Liver (tissue), 9 donors: ENCODE measurements around the gene ADAP1. TPM values are rescaled to one million over a fixed set of nuclear protein-coding genes. Genes with fewer than 3 reads are reported as not detected.

Experiments used
- DNase-seq: peaks from one replicate; pipeline ENCODE4 v3.0.0-alpha.2; 2017; ENCODE audit warnings: low spot score
- H3K27ac ChIP-seq, 2 donors: one replicate each; pipeline ENCODE4 v1.7.0; 2013; ENCODE audit warnings: inconsistent platforms in 2 of 2, low read length in 2 of 2, control low read depth in 1 of 2, low read depth in 1 of 2, mild to moderate bottlenecking in 1 of 2
- H3K27me3 ChIP-seq, 4 donors: one replicate each; pipeline versions ENCODE4 v1.6.1 to v1.7.0; 2013; ENCODE audit warnings: low read length in 3 of 4, inconsistent platforms in 1 of 4, mild to moderate bottlenecking in 1 of 4, moderate library complexity in 1 of 4; ENCODE audit not compliant: control insufficient read depth in 4 of 4, insufficient read depth in 4 of 4
- H3K36me3 ChIP-seq, 4 donors: one replicate each; pipeline versions ENCODE4 v1.6.1 to v1.7.0; 2013; ENCODE audit warnings: low read length in 3 of 4, mild to moderate bottlenecking in 3 of 4, low read depth in 1 of 4, moderate library complexity in 1 of 4; ENCODE audit not compliant: control insufficient read depth in 4 of 4, insufficient read depth in 3 of 4
- H3K4me1 ChIP-seq, 4 donors: one replicate each; pipeline versions ENCODE4 v1.6.1 to v1.7.0; 2013; ENCODE audit warnings: low read length in 3 of 4, mild to moderate bottlenecking in 3 of 4, moderate library complexity in 1 of 4; ENCODE audit not compliant: control insufficient read depth in 4 of 4, insufficient read depth in 4 of 4
- H3K4me3 ChIP-seq, 3 donors: one replicate each; pipeline versions ENCODE4 v1.6.1 to v1.7.0; 2013; ENCODE audit warnings: low read length in 3 of 3, control low read depth in 1 of 3, low read depth in 1 of 3, mild to moderate bottlenecking in 1 of 3
- H3K9ac ChIP-seq, 2 donors: one replicate each; pipeline ENCODE4 v1.7.0; 2013; ENCODE audit warnings: low read length in 2 of 2, mild to moderate bottlenecking in 2 of 2, moderate library complexity in 2 of 2, control low read depth in 1 of 2, low read depth in 1 of 2
- H3K9me3 ChIP-seq, 4 donors: one replicate each; pipeline versions ENCODE4 v1.6.1 to v1.7.0; 2013; ENCODE audit warnings: low read length in 3 of 4; ENCODE audit not compliant: control insufficient read depth in 4 of 4
- EGR1 ChIP-seq, 2 donors: IDR thresholded peaks; 2 replicates each; pipeline ENCODE4 v1.6.1; 2016 to 2018; ENCODE audit warnings: antibody characterized with exemption in 2 of 2, low read depth in 2 of 2
- FOXA1 ChIP-seq: IDR thresholded peaks from 2 replicates; pipeline ENCODE4 v1.6.1; 2016; ENCODE audit warnings: antibody characterized with exemption
- FOXA2 ChIP-seq: IDR thresholded peaks from 2 replicates; pipeline ENCODE4 v1.6.1; 2016; ENCODE audit warnings: antibody characterized with exemption
- GABPA ChIP-seq, 2 donors: IDR thresholded peaks in 1 of 2; conservative IDR thresholded peaks in 1 of 2; 2 replicates each; pipeline ENCODE4 v1.6.1; 2016; ENCODE audit warnings: antibody characterized with exemption in 2 of 2, mild to moderate bottlenecking in 1 of 2, moderate library complexity in 1 of 2
- HNF4A ChIP-seq, 2 donors: conservative IDR thresholded peaks; 2 replicates each; pipeline ENCODE4 v1.6.1; 2016; ENCODE audit warnings: antibody characterized with exemption in 2 of 2, mild to moderate bottlenecking in 2 of 2
- HNF4G ChIP-seq: IDR thresholded peaks from 2 replicates; pipeline ENCODE4 v1.6.1; 2016; ENCODE audit warnings: antibody characterized with exemption
- JUND ChIP-seq, 2 donors: IDR thresholded peaks; 2 replicates each; pipeline ENCODE4 v1.6.1; 2016; ENCODE audit warnings: antibody characterized with exemption in 2 of 2
- NR2F2 ChIP-seq: IDR thresholded peaks from 2 replicates; pipeline ENCODE4 v1.6.1; 2016; ENCODE audit warnings: antibody characterized with exemption
- RAD21 ChIP-seq, 2 donors: IDR thresholded peaks; 2 replicates each; pipeline ENCODE4 v1.6.1; 2016; ENCODE audit warnings: antibody characterized with exemption in 2 of 2, mild to moderate bottlenecking in 2 of 2
- RXRA ChIP-seq, 2 donors: IDR thresholded peaks; 2 replicates each; pipeline ENCODE4 v1.6.1; 2017 to 2018; ENCODE audit warnings: antibody characterized with exemption in 2 of 2, mild to moderate bottlenecking in 1 of 2
- SP1 ChIP-seq: IDR thresholded peaks from 2 replicates; pipeline ENCODE4 v1.6.1; 2018; ENCODE audit warnings: antibody characterized with exemption, mild to moderate bottlenecking
- TAF1 ChIP-seq: conservative IDR thresholded peaks from 2 replicates; pipeline ENCODE4 v1.6.1; 2016; ENCODE audit warnings: antibody characterized with exemption, mild to moderate bottlenecking
- YY1 ChIP-seq: IDR thresholded peaks from 2 replicates; pipeline ENCODE4 v1.6.1; 2016; ENCODE audit warnings: antibody characterized with exemption, mild to moderate bottlenecking
- WGBS: extraction: QIAGEN DNeasy Blood & Tissue Kit; methylation state at CpG from one replicate; pipeline ENCODE4 v1.1.7; 2013; 5-methylcytosine and 5-hydroxymethylcytosine counted together
- polyA plus RNA-seq, 2 donors: library from polyadenylated mRNA; stranded (reverse) in 1 of 2; unstranded in 1 of 2; fragments of 200-250 nt in 1 of 2; fragments of >200 nt in 1 of 2; fragmentation: Nextera tagmentation in 1 of 2; extraction: Ambion mirVana in 1 of 2; gene quantifications; one replicate each; pipeline versions ENCODE4 v1.2.1 to v1.2.3, GENCODE V29; 2013 to 2015
- total RNA-seq, 2 donors: library from RNA; depleted of rRNA; stranded (reverse); fragments of >200 nt; gene quantifications; one replicate each; pipeline ENCODE4 v1.2.3, GENCODE V29; 2014
- TF ChIP-seq, protein P1 (sequence below): IDR thresholded peaks from 2 replicates; pipeline ENCODE4 v1.6.1; 2016; ENCODE audit warnings: antibody characterized with exemption, mild to moderate bottlenecking
- TF ChIP-seq, protein P2 (sequence below): IDR thresholded peaks from 2 replicates; pipeline ENCODE4 v1.6.1; 2016; ENCODE audit warnings: antibody characterized with exemption
- TF ChIP-seq, protein P3 (sequence below): IDR thresholded peaks from 2 replicates; pipeline ENCODE4 v1.6.1; 2016; ENCODE audit warnings: antibody characterized with exemption
- TF ChIP-seq, protein P4 (sequence below): IDR thresholded peaks from 2 replicates; pipeline ENCODE4 v1.6.1; 2016; ENCODE audit warnings: antibody characterized with exemption
- TF ChIP-seq, protein P5 (sequence below): fragments of 150-350 bp; IDR thresholded peaks from 2 replicates; pipeline ENCODE4 v1.5.1; 2017; ENCODE audit warnings: improper control_type of control experiment, low read depth, low read length; ENCODE audit not compliant: missing input control
- donor health status: healthy.
- donor health status: healthy.
- donor health status: healthy.
- donor health status: healthy.
- donor health status: healthy.

ADAP1 gene
- total and polyA plus RNA-seq, 4 donors, result 0.46 to 3.7 (median 2.7) TPM

DNA sequence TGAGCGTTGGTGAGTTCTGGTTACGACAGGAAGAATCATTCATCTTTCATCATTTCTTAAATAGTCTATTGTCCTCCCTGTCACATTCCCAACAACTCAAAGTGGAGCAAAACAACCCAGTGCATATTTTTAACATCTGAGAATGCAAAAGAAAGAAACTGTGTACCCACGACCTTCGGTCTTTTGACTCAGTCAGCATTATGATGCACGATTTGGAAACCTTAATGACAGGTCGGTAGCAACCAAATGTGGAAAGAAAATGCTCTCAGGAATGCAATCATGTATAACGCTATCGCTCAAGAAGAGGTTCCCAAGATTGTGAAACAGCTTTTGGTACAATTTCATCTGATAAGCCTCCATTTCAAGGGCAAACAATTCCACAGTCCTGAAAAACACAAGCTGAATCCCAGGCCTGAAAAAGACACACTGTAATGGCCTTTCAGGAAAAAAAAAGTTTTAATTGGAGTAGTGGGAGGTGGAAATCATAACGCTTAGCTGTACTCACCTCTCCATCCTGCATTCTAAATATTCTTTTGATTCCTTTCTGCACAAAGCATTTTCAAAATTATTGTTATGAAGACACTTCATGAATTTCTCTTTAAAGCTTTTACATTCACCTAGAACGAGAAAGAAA, 18.3 kb upstream of the ADAP1 start (continued):
- TF ChIP-seq, protein P1, sequence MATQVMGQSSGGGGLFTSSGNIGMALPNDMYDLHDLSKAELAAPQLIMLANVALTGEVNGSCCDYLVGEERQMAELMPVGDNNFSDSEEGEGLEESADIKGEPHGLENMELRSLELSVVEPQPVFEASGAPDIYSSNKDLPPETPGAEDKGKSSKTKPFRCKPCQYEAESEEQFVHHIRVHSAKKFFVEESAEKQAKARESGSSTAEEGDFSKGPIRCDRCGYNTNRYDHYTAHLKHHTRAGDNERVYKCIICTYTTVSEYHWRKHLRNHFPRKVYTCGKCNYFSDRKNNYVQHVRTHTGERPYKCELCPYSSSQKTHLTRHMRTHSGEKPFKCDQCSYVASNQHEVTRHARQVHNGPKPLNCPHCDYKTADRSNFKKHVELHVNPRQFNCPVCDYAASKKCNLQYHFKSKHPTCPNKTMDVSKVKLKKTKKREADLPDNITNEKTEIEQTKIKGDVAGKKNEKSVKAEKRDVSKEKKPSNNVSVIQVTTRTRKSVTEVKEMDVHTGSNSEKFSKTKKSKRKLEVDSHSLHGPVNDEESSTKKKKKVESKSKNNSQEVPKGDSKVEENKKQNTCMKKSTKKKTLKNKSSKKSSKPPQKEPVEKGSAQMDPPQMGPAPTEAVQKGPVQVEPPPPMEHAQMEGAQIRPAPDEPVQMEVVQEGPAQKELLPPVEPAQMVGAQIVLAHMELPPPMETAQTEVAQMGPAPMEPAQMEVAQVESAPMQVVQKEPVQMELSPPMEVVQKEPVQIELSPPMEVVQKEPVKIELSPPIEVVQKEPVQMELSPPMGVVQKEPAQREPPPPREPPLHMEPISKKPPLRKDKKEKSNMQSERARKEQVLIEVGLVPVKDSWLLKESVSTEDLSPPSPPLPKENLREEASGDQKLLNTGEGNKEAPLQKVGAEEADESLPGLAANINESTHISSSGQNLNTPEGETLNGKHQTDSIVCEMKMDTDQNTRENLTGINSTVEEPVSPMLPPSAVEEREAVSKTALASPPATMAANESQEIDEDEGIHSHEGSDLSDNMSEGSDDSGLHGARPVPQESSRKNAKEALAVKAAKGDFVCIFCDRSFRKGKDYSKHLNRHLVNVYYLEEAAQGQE, result no peak
- TF ChIP-seq HNF4A (conservative IDR thresholded peaks at IDR 0.05), result no peak

DNA sequence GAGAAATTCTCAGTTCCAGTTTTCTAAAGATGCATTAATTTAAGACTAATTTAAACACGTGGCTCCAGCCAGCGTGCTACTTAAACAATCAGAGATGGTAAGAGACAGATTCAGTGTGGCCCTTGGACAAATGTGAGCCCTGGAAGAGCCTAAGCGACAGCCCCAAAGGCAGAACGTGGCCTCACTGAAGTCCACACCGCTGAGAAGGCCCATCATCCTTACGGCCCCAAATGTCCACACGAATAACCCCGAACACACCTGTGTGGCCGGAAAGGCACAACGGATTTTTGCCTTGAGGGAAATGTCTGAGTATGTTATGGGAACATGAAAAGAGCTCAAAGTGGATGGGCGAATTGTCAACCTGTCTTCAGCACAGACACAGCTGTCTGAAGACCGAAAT, 17.6 kb upstream of the ADAP1 start:
- TF ChIP-seq GABPA (IDR thresholded peaks at IDR 0.05 in 1 of 2, conservative IDR thresholded peaks at IDR 0.05 in 1 of 2), result no peak
- TF ChIP-seq RXRA (IDR thresholded peaks at IDR 0.05), result no peak
- no peak for TF ChIP-seq HNF4A (conservative IDR thresholded peaks at IDR 0.05)
- TF ChIP-seq, protein P2, sequence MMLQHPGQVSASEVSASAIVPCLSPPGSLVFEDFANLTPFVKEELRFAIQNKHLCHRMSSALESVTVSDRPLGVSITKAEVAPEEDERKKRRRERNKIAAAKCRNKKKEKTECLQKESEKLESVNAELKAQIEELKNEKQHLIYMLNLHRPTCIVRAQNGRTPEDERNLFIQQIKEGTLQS, result no peak
- no peak for TF ChIP-seq FOXA1
- no peak for TF ChIP-seq SP1
- Histone ChIP-seq H3K9me3 (no peaks in the 10 kb centered on the region), H3K27ac (no peak overlapping the region), H3K4me1 (peaks cover 7 to 38% (median 14%) of the 10 kb centered on the region in 4 donors), H3K9ac (no peak overlapping the region), H3K27me3 (no peaks in the 10 kb centered on the region), H3K36me3 (peaks cover 16 to 37% (median 26%) of the 10 kb centered on the region in 4 donors), H3K4me3 (no peak overlapping the region)
- no peak for DNase-seq
- WGBS, result 93% methylated on average over 12 of the region's 12 CpGs

DNA sequence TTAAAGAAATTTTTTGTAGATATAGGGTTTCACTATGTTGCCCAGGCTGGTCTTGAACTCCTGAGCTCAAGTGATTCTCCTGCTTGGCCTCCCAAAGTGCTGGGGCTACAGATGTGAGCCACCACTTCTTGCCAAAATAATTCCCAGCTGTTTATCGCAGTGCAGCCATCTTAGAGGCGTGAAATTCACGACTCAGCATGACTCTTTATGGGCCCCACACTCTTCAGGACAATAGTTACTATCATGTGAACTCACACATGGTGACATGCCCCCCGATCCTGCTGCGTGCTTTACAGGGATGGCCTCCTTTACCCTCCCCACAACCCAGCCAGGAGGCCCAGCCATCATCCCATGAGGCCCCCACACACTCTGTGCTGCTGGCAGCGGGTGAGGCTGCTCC, 16.3 kb upstream of the ADAP1 start:
- DNase-seq, result no peak
- Histone ChIP-seq H3K27ac (no peak overlapping the region), H3K4me1 (peaks cover 6 to 28% (median 13%) of the 10 kb centered on the region in 4 donors), H3K27me3 (no peaks in the 10 kb centered on the region), H3K4me3 (no peak overlapping the region), H3K9me3 (no peaks in the 10 kb centered on the region), H3K36me3 (peaks cover 16 to 41% (median 28%) of the 10 kb centered on the region in 4 donors), H3K9ac (no peak overlapping the region)
- WGBS, result 93% methylated on average over 6 of the region's 6 CpGs
- TF ChIP-seq YY1, result no peak
- no peak for TF ChIP-seq FOXA1
- no peak for TF ChIP-seq JUND (IDR thresholded peaks at IDR 0.05)
- TF ChIP-seq, protein P1, result no peak
- TF ChIP-seq, protein P3, sequence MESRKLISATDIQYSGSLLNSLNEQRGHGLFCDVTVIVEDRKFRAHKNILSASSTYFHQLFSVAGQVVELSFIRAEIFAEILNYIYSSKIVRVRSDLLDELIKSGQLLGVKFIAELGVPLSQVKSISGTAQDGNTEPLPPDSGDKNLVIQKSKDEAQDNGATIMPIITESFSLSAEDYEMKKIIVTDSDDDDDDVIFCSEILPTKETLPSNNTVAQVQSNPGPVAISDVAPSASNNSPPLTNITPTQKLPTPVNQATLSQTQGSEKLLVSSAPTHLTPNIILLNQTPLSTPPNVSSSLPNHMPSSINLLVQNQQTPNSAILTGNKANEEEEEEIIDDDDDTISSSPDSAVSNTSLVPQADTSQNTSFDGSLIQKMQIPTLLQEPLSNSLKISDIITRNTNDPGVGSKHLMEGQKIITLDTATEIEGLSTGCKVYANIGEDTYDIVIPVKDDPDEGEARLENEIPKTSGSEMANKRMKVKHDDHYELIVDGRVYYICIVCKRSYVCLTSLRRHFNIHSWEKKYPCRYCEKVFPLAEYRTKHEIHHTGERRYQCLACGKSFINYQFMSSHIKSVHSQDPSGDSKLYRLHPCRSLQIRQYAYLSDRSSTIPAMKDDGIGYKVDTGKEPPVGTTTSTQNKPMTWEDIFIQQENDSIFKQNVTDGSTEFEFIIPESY, result no peak
- TF ChIP-seq RAD21 (IDR thresholded peaks at IDR 0.05), result no peak
- no peak for TF ChIP-seq HNF4A (conservative IDR thresholded peaks at IDR 0.05)
- TF ChIP-seq EGR1 (IDR thresholded peaks at IDR 0.05; ENCODE audit: low read depth in 2 of 2), result no peak
- TF ChIP-seq RXRA (IDR thresholded peaks at IDR 0.05), result no peak
- TF ChIP-seq, protein P4, sequence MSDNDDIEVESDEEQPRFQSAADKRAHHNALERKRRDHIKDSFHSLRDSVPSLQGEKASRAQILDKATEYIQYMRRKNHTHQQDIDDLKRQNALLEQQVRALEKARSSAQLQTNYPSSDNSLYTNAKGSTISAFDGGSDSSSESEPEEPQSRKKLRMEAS, result no peak
- TF ChIP-seq, protein P5, sequence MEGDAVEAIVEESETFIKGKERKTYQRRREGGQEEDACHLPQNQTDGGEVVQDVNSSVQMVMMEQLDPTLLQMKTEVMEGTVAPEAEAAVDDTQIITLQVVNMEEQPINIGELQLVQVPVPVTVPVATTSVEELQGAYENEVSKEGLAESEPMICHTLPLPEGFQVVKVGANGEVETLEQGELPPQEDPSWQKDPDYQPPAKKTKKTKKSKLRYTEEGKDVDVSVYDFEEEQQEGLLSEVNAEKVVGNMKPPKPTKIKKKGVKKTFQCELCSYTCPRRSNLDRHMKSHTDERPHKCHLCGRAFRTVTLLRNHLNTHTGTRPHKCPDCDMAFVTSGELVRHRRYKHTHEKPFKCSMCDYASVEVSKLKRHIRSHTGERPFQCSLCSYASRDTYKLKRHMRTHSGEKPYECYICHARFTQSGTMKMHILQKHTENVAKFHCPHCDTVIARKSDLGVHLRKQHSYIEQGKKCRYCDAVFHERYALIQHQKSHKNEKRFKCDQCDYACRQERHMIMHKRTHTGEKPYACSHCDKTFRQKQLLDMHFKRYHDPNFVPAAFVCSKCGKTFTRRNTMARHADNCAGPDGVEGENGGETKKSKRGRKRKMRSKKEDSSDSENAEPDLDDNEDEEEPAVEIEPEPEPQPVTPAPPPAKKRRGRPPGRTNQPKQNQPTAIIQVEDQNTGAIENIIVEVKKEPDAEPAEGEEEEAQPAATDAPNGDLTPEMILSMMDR, result no peak
- TF ChIP-seq GABPA (IDR thresholded peaks at IDR 0.05 in 1 of 2, conservative IDR thresholded peaks at IDR 0.05 in 1 of 2), result no peak
- TF ChIP-seq HNF4G, result no peak
- TF ChIP-seq NR2F2, result no peak
- no peak for TF ChIP-seq SP1
- no peak for TF ChIP-seq TAF1
- TF ChIP-seq, protein P2, result no peak
- TF ChIP-seq FOXA2, result no peak
